ENCODE measurements around the gene MED31.

DNA sequence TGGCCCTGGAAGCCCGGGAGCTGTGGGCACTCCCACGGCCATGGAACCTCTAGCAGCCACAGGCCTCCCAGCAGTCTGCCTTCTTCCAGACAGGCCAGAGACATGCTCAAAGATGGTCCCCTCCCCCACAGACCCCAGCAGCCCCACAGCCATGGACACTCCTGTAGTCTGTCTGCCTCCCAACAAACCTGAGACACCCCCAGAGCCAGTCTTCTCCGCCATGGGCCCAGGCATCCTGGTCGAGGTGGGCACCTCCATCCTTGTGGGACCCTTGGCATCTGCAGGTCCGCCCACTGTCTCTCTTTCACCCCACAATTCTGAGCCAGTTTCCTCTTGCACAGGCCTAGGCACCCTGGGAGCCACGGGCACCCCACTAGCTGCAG is 14.0 kb downstream of the MED31 start:
- TF ChIP-seq, protein P1, sequence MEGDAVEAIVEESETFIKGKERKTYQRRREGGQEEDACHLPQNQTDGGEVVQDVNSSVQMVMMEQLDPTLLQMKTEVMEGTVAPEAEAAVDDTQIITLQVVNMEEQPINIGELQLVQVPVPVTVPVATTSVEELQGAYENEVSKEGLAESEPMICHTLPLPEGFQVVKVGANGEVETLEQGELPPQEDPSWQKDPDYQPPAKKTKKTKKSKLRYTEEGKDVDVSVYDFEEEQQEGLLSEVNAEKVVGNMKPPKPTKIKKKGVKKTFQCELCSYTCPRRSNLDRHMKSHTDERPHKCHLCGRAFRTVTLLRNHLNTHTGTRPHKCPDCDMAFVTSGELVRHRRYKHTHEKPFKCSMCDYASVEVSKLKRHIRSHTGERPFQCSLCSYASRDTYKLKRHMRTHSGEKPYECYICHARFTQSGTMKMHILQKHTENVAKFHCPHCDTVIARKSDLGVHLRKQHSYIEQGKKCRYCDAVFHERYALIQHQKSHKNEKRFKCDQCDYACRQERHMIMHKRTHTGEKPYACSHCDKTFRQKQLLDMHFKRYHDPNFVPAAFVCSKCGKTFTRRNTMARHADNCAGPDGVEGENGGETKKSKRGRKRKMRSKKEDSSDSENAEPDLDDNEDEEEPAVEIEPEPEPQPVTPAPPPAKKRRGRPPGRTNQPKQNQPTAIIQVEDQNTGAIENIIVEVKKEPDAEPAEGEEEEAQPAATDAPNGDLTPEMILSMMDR (IDR thresholded peaks at IDR 0.05; ENCODE audit: poor library complexity, severe bottlenecking), result no peak
- TF ChIP-seq EP300 (conservative IDR thresholded peaks at IDR 0.05; ENCODE audit: poor library complexity, severe bottlenecking), result no peak
- TF ChIP-seq REST (IDR thresholded peaks at IDR 0.05; ENCODE audit: borderline replicate concordance), result no peak
- TF ChIP-seq POLR2AphosphoS5 (IDR thresholded peaks at IDR 0.05), result no peak
- TF ChIP-seq MXI1 (conservative IDR thresholded peaks at IDR 0.05; ENCODE audit: poor library complexity, severe bottlenecking), result no peak
- no peak for TF ChIP-seq EZH2 (IDR thresholded peaks at IDR 0.05; ENCODE audit: borderline replicate concordance, insufficient read depth, low read length, poor library complexity, severe bottlenecking)
- TF ChIP-seq RAD21 (conservative IDR thresholded peaks at IDR 0.05), result no peak
- TF ChIP-seq TAF1 (IDR thresholded peaks at IDR 0.05; ENCODE audit: low read depth), result no peak
- no peak for TF ChIP-seq SMC3 (conservative IDR thresholded peaks at IDR 0.05; ENCODE audit: poor library complexity)

All from neural cell (in vitro differentiated cells).